GM06990 (cell line): ENCODE results near the gene PLXNA2.

ENCODE experiments used
- DNase-seq: peaks from one replicate; pipeline ENCODE4 v3.0.0-alpha.2; 2011; ENCODE audit not compliant: insufficient read length; ENCODE audit errors: extremely low read depth
- H3K27me3 ChIP-seq: replicated peaks from 2 replicates; pipeline ENCODE4 v1.6.0; 2011; ENCODE audit warnings: low read length; ENCODE audit not compliant: control insufficient read depth, insufficient read depth
- H3K36me3 ChIP-seq: 2 replicates; pipeline ENCODE4 v1.5.1; 2011; ENCODE audit warnings: low read length; ENCODE audit not compliant: control insufficient read depth, insufficient read depth
- H3K4me3 ChIP-seq: replicated peaks from 2 replicates; pipeline ENCODE4 v1.5.1; 2011; ENCODE audit warnings: low read depth, mild to moderate bottlenecking, control low read depth, low read length
- TF ChIP-seq, protein P1 (sequence below): IDR thresholded peaks from 2 replicates; pipeline ENCODE4 v1.5.1; 2011; ENCODE audit warnings: low read length, control low read depth, mild to moderate bottlenecking, inconsistent platforms; ENCODE audit not compliant: insufficient read depth, poor library complexity, severe bottlenecking

PLXNA2 gene

DNA sequence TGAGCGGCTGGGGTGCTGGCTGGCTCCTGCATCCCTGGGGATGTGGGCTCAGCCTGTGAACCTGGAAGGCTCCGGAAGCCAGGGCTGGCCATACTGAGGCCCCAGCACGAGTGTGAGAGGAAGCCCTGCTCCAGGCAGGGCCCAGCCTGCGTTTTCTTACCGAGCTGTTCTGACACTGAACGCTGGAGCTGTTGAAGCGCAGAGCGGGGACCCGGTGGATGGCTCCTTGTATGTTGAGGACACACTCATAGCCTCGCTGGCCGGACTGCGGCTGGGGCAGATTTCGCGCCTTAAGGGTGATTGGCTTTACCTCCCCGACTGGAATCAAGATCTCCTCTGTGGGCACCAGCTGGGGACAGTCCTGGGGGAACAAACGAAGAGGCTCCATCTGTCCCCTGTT is 160.0 kb downstream of the PLXNA2 start:
- H3K27me3 ChIP-seq: no peaks in the 10 kb centered on the region
- TF ChIP-seq, protein P1, sequence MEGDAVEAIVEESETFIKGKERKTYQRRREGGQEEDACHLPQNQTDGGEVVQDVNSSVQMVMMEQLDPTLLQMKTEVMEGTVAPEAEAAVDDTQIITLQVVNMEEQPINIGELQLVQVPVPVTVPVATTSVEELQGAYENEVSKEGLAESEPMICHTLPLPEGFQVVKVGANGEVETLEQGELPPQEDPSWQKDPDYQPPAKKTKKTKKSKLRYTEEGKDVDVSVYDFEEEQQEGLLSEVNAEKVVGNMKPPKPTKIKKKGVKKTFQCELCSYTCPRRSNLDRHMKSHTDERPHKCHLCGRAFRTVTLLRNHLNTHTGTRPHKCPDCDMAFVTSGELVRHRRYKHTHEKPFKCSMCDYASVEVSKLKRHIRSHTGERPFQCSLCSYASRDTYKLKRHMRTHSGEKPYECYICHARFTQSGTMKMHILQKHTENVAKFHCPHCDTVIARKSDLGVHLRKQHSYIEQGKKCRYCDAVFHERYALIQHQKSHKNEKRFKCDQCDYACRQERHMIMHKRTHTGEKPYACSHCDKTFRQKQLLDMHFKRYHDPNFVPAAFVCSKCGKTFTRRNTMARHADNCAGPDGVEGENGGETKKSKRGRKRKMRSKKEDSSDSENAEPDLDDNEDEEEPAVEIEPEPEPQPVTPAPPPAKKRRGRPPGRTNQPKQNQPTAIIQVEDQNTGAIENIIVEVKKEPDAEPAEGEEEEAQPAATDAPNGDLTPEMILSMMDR: no peak
- no peak for DNase-seq
- no peaks in the 10 kb centered on the region for H3K36me3 ChIP-seq
- no peak overlapping the region for H3K4me3 ChIP-seq

DNA sequence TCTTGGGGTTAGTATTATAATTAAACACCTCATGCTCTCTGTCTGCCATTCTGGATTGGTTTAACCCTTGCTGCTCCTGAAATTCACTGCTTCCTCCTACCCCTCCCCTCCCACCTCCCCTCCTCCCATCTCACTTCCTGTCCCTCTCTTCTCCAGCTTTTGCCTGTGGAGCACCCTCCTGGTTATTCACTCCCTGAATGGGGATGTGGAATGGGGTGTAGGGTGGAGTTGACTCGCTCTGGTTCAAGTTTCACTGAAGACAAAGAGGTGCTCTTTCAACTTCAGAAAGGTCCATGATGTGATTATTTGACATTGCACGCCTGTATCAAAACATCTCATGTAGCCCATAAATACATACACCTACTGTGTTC is 160.5 kb downstream of the PLXNA2 start:
- H3K4me3 ChIP-seq: no peak overlapping the region
- no peaks in the 10 kb centered on the region for H3K27me3 ChIP-seq
- TF ChIP-seq, protein P1: no peak
- no peak for DNase-seq
- H3K36me3 ChIP-seq: no peaks in the 10 kb centered on the region

DNA sequence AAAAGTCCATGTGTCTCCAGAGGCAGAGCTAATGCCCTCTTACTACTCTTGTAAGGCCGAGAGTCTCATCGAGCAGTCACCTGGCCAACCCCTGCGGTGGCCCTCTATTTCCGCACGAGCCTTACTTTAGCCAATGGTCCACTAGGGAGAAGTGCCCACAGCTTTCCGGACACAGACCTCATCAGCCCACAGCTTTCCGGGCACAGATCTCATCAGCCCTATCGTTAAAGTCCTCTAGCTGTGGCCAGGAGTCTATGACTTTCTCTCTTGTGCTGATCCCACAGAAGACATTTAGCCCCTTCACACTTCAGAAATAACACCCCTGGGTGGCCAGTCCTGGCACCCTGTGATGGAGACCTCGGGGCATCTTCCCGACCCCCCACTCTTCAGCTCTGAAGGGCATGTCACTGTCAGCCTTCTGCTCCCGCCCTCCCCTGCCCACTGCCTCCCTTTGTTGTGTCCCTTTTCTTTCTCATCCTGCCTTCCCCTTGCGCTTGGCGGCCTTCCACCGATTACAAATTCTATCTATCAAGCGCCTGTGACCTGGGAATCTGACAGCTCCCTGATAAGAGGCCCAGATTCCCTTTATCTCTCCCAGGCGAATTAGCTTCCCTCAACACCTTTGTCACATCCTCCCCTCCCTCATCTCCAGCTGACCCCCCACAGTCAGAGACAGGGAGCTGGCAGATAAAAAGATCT is 161.0 kb downstream of the PLXNA2 start:
- no peaks in the 10 kb centered on the region for H3K27me3 ChIP-seq
- no peak overlapping the region for H3K4me3 ChIP-seq
- DNase-seq: no peak
- no peaks in the 10 kb centered on the region for H3K36me3 ChIP-seq
- TF ChIP-seq, protein P1: no peak

DNA sequence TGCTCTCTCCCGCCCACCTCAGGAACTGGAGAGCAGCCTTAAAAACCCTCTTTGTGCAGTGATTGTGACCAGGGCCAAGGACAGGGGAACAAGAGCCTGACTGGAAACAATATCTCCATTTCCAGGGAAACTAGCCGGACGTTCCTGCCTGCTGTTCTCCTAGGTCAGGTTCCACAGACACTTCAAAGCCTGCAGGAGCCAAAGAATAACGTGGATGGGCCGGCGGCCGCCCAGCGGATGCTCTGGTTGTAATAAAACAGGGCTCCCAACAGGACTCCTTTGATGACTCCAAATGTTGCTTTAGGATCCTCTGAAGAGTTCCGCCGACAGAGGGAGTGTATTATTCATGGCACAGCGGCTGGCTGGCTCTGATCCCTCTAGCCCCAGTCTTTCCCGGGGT is 162.2 kb downstream of the PLXNA2 start:
- H3K36me3 ChIP-seq: no peaks in the 10 kb centered on the region
- TF ChIP-seq, protein P1: no peak
- H3K27me3 ChIP-seq: no peaks in the 10 kb centered on the region
- no peak overlapping the region for H3K4me3 ChIP-seq
- no peak for DNase-seq

DNA sequence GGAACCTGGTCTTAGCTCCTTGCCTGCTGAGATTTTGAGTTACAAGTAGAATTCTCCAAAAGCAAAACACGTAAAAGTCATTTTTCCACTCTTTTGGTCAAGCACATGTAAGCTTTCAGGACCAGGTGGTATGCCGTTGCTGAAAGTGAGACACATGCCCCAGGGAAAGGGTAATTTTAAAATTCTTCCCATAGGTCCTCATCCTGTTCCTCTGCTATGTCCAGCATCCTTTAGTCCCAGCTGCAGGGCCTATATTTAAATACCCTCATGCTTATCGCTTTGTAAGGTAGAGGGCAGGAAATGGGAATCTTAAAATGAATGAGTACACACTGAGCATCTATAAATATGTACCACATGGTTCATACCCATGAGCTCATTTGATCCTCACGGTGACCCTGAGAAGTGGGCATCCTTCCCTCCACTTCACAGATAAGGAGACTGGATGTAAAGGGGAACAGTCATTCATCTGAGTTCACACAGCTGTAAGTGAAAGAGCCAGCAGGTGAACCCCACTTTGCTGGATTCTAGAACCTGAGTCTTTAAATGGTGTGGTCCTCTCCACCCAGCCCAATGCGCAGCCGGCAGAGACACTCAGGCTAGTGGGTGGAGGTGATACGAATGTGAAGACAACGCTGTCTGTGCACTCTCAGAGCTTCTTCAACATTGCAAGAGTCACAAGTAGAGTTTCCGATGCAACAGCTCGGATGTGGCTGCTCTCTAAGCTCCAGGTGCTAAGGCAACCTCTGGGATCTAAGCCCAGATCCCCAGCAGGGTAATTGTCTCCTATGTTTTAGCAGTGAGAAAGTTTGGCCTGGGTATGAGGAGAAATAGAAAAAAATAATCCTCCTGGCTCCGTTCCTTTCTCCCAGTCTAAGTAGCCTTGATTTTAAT is 163.5 kb downstream of the PLXNA2 start:
- no peaks in the 10 kb centered on the region for H3K36me3 ChIP-seq
- H3K27me3 ChIP-seq: no peaks in the 10 kb centered on the region
- DNase-seq: no peak
- H3K4me3 ChIP-seq: no peak overlapping the region
- TF ChIP-seq, protein P1: no peak
